Limb (tissue), 2 donors: Measurements from ENCODE around the gene PPT2.
A peak's percentile ranks its signal among the peaks of the same experiment; 100 is the strongest.
"Not testable (repeated sequence)": the region's sequence is repeated elsewhere in the genome, so short reads cannot be mapped to it uniquely, and the experiment has no call there.

ENCODE experiments used
- DNase-seq, 2 donors: peaks; one replicate each; pipeline ENCODE4 v3.0.0-alpha.2; 2016; ENCODE audit errors: extremely low spot score in 2 of 2

PPT2 gene

GRCh38 chr6:32176476-32177182, 22.7 kb downstream of the PPT2 start:
- DNase-seq = peak in 1 of 2 donors; percentile 23

- peak in 1 of 2 donors; percentile 71 for DNase-seq
These were observed 23.3 kb downstream of the PPT2 start for GRCh38 chr6:32177183-32177787.

GRCh38 chr6:32177788-32178546, 24.0 kb downstream of the PPT2 start, which contains the start of gene RNF5:
Gene RNF5, plus strand, starts transcription at chr6:32178405. Its CDS starts 107 bp downstream, at chr6:32178512.
- DNase-seq = peak; percentile 97 to 100

DNA sequence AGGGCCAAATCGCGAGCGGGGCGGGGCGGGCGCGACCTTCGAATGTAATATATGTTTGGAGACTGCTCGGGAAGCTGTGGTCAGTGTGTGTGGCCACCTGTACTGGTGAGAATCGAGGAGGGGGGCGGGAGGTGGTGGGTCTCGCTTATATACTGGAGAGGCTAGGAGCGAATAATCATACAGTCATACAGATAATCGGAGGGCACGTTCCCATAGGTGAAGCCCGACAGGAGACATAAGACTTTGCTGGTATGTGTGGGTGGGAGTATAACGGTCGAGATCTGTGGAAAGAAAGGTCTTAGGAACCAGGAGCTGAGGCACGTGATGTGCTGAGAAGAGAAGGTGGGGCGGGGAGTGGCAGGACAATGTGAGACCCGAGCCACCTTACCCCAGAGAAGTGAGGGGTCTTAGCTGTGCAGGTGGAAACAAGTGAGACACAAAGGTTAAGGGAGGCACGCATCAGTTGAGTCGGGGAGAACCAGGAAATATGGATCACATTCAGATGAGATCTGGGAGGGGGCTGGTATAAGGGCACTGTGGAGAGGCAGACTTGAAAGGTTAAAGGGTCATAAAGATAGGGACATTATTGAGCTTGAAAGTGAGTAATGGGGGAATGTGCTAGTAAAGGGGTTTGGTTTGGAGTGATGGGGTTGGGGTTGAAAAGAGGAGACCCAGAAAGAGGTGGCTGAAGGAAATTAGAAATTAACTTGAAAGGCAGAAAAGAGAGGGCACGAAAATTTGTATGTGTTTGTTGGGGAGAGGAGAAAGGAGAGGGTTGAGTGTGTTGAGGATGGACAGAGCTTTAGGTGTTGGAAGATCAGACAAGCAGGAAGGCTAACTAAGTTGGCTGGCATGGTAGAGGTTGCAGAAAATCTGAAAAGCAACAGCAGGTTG, 24.9 kb downstream of the PPT2 start:
- no peak for DNase-seq

GRCh38 chr6:32179766-32180405, 25.9 kb downstream of the PPT2 start:
- DNase-seq = no peak

DNA sequence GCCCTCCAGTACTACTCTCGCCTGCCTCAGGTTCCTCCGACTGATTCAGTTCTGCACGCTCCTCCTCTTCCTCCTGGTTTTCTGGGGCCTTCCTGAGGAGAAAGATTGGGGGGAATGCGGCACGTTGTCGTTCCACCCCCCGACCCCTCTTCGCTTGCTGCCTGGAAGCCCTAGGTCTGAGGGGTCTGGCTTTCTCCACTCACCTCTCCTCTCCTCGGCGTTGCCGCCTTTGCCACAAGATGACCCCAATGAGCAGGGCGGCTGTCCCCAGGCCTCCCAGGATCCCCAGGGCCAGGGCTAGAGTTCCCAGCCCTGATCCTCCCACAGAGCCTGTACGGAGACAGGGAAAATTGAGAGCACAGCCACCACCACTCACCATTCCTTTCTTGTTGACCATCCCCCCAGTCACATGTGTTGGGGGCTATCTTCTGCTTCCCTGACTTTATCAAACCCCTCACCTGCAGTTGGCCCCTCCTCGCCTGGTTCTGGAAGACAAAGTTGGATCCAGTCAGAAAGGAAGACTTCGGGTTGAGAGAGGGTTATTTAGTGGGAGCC, 27.3 kb downstream of the PPT2 start:
- DNase-seq = peak in 1 of 2 donors; percentile 23

- peak in 1 of 2 donors; percentile 21 for DNase-seq
These were observed 28.1 kb downstream of the PPT2 start for GRCh38 chr6:32181915-32182529.

DNA sequence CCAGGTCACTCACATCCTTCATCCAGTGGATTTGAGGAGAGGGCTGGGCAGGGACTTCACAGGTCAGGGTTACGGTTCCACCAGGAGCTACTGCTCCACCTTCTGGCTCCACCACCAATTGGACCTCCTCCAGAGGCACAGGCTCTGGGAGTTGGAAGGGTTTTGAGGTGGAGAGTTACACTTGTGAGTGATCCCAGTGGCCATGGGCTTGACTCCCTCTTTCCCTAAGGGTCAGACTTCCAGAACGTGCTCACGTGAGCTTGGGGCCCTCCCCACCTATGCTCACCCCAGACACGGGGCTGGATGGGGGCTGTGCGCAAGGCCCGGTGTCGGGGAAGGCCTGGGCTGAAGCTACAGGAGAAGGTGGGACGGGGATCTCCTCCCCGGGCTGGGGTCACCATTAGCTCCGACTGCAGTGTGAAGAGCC, 28.6 kb downstream of the PPT2 start:
- DNase-seq = peak in 1 of 2 donors; percentile 19

DNA sequence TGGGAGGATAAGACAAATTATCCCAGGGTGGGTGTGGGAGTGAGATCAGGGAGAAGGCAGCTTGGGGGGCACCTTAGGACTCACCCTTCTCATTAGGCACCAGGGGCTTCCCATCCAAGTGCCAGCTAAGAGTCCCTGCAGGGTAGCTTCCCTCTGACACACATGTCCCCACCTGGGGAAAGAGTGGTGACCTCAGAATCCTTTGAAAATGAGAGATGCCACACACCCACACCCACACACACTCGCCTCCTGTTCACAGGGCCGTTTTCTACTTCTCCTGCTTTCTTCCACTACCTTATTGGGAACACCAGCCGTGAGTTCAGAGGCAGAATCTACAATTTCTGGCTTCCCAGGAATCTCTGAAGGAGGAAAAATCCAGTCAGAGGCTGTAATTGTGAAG, 29.1 kb downstream of the PPT2 start:
- DNase-seq = no peak

- no peak for DNase-seq
These were observed 29.6 kb downstream of the PPT2 start for GRCh38 chr6:32183483-32184083.

GRCh38 chr6:32184084-32184640, 30.2 kb downstream of the PPT2 start, which contains the start of gene AGER:
Gene AGER, minus strand, starts transcription at chr6:32184253. Its CDS starts 31 bp downstream, at chr6:32184222.
- DNase-seq = no peak

GRCh38 chr6:32185681-32186131, 31.8 kb downstream of the PPT2 start:
- peak in 1 of 2 donors; percentile 51 for DNase-seq

DNA sequence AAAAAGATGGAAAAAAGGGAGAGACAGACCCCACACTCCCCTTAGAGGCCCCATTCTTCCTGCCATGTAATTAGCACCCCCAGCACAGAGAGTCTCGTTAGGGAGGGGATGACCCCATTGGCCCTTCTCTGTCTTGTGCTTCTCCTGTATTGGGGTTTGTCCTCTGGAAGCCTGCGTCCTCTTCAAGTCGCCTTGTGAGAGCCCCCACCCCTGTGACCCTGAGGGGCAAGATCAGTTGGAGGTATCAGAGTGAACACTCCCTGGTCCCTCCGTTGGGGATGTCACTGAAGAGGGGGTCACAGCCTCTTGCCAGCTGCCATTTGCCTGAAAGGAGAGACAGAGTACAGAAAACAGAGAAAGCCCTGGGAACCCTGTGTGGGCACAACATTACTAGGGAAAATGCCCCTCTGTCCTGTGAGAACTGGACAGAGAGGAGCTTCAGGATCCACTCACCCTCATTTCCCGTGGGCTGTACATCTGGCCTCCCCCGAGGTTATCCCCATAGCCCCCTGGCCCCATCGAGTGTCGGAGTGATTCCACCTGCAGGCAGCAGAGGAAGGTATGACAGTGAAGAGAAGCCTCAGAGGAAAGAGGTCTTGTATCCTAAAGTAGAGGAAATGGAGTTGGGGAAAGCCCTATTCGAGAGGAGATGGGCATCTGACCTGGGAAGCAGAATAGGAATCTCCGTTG, 32.4 kb downstream of the PPT2 start:
- not testable (repeated sequence) for DNase-seq

DNA sequence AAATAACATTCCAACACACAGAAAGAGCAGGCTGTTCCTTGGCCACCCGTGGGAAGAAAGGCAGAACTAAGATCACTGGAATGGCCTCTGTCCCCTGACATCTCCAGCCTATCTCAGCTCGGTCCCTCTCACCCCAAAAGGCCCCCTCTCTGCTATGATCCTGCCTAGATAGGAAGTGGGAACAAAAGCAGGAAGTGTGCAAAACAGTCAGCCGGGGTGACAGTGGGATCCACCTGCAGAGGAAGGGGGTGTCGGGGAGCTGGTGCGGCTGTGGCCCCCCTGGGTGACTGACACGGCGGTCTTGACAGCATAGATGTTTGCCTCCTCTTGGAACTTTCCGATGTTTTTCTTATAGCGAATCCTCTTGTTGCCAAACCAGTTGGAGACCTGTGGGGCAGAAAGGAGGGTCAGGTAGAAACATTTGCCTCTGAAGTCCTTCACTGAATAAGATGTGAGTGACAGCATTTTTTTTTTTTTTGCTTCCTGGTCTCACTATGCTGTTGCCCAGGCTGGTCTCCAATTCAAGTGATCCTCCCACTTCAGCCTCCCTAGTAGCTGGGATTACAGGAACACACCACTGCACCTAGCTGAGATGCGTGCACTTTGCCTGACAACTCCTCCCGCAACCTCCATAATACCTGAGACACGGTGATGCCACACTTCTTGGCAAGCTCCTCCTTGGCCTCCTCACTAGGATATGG, 33.2 kb downstream of the PPT2 start:
- DNase-seq = no peak

- not testable (repeated sequence) for DNase-seq
These were observed 33.9 kb downstream of the PPT2 start for GRCh38 chr6:32187725-32188380.

DNA sequence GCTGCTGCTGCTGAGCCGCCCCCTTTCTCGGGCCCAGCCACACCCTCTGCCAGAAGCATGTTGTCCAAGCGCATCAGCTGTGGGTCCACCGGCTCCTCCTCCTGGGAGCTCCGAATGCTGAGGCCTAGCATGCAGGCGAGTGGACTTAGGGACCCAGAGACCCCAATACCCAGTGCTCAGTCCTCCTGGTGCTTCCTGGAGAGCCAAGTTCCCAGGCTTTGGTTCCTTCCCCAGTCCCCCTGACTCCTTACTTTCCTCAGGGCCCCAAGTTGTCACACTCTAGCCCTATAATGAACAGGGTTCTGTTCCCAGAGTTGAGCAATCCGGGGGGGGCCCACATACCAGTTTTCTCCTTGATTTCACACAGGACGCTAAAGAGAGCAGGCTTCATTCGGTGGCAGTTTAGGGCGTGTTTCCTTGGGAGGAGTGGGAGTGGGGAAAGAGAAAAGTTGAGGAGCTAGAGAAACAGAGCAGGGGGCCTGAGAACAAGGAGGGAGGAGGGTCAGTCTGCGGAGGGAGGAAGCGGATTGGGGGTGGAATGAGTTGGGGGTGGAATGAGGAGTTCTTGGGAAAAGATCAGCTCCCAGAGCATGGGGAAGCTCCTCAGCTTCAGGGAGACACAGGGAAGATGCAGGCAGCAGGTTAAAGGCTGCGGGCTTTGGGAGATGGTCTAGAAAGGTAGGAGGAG, 34.6 kb downstream of the PPT2 start:
- no peak for DNase-seq
